H9 (cell line): Measurements from ENCODE around the gene CFAP65. TPM values are rescaled to one million over a fixed set of nuclear protein-coding genes. Genes with fewer than 3 reads are reported as not detected.
A peak's percentile ranks its signal among the peaks of the same experiment; 100 is the strongest.

Experiments
- DNase-seq: peaks from one replicate; pipeline ENCODE4 v3.0.0-alpha.2; 2017
- H2AFZ ChIP-seq: one replicate; pipeline ENCODE4 v1.6.1; 2013; ENCODE audit warnings: mild to moderate bottlenecking, low read length, control low read depth, moderate library complexity
- H2AK5ac ChIP-seq: 2 replicates; pipeline ENCODE4 v1.6.1; 2013; ENCODE audit warnings: low read length, control low read depth, mixed read lengths; ENCODE audit not compliant: insufficient read length
- H2BK120ac ChIP-seq: one replicate; pipeline ENCODE4 v1.6.1; 2013; ENCODE audit warnings: low read depth, mild to moderate bottlenecking, low read length, control low read depth, inconsistent platforms; ENCODE audit not compliant: poor library complexity, severe bottlenecking
- H2BK12ac ChIP-seq: 2 replicates; pipeline ENCODE4 v1.6.1; 2013; ENCODE audit warnings: low read length, control low read depth, mixed read lengths, low read depth; ENCODE audit not compliant: insufficient read length
- H2BK15ac ChIP-seq: 2 replicates; pipeline ENCODE4 v1.6.1; 2013; ENCODE audit warnings: low read depth, low read length, control low read depth
- H2BK20ac ChIP-seq: one replicate; pipeline ENCODE4 v1.6.1; 2013; ENCODE audit warnings: low read depth, mild to moderate bottlenecking, low read length, control low read depth, inconsistent platforms; ENCODE audit not compliant: poor library complexity, severe bottlenecking
- H2BK5ac ChIP-seq: 2 replicates; pipeline ENCODE4 v1.6.1; 2013; ENCODE audit warnings: low read length, control low read depth, mixed read lengths; ENCODE audit not compliant: insufficient read length
- H3K14ac ChIP-seq: 2 replicates; pipeline ENCODE4 v1.6.1; 2013; ENCODE audit warnings: low read length, control low read depth; ENCODE audit not compliant: insufficient read depth
- H3K18ac ChIP-seq: 2 replicates; pipeline ENCODE4 v1.6.1; 2013; ENCODE audit warnings: low read depth, mild to moderate bottlenecking, mixed read lengths, low read length, control low read depth; ENCODE audit not compliant: insufficient read length
- H3K23ac ChIP-seq: 2 replicates; pipeline ENCODE4 v1.6.1; 2013; ENCODE audit warnings: low read length, control low read depth, mixed read lengths, low read depth; ENCODE audit not compliant: insufficient read length
- H3K23me2 ChIP-seq: 2 replicates; pipeline ENCODE4 v1.6.1; 2013; ENCODE audit warnings: low read depth, mild to moderate bottlenecking, mixed read lengths, low read length, control low read depth; ENCODE audit not compliant: insufficient read length, poor library complexity, severe bottlenecking
- H3K27ac ChIP-seq: 2 replicates; pipeline ENCODE4 v1.5.1; 2013; ENCODE audit warnings: low read length, control low read depth, mixed read lengths, low read depth; ENCODE audit not compliant: insufficient read length
- H3K27me3 ChIP-seq: 2 replicates; pipeline ENCODE4 v1.6.1; 2013; ENCODE audit warnings: low read length, control low read depth, inconsistent platforms; ENCODE audit not compliant: insufficient read depth
- H3K4ac ChIP-seq: 2 replicates; pipeline ENCODE4 v1.6.1; 2013; ENCODE audit warnings: low read depth, mild to moderate bottlenecking, control low read depth, inconsistent platforms, low read length, moderate library complexity
- H3K4me1 ChIP-seq: 2 replicates; pipeline ENCODE4 v1.6.1; 2013; ENCODE audit warnings: low read length, control low read depth, inconsistent platforms; ENCODE audit not compliant: insufficient read depth
- H3K4me2 ChIP-seq: 2 replicates; pipeline ENCODE4 v1.6.1; 2013; ENCODE audit warnings: low read length, control low read depth, mixed read lengths; ENCODE audit not compliant: insufficient read length, insufficient read depth
- H3K56ac ChIP-seq: 2 replicates; pipeline ENCODE4 v1.6.1; 2013; ENCODE audit warnings: low read depth, mild to moderate bottlenecking, mixed read lengths, low read length, control low read depth; ENCODE audit not compliant: insufficient read length
- H3K79me1 ChIP-seq: 2 replicates; pipeline ENCODE4 v1.6.1; 2013; ENCODE audit warnings: low read depth, mild to moderate bottlenecking, moderate library complexity, low read length, control low read depth, inconsistent platforms; ENCODE audit not compliant: insufficient read depth, poor library complexity, severe bottlenecking
- H3K79me2 ChIP-seq: 2 replicates; pipeline ENCODE4 v1.6.1; 2013; ENCODE audit warnings: low read length, control low read depth, inconsistent platforms; ENCODE audit not compliant: insufficient read depth
- H3K9ac ChIP-seq: 2 replicates; pipeline ENCODE4 v1.6.1; 2013; ENCODE audit warnings: low read length, control low read depth, mixed read lengths; ENCODE audit not compliant: insufficient read length; ENCODE audit errors: extremely low read depth
- H3K9me3 ChIP-seq: one replicate; pipeline ENCODE4 v1.6.1; 2013; ENCODE audit warnings: low read depth, low read length, inconsistent platforms; ENCODE audit not compliant: control insufficient read depth
- H3T11ph ChIP-seq: one replicate; pipeline ENCODE4 v1.6.1; 2013; ENCODE audit warnings: mild to moderate bottlenecking, low read length, control low read depth, inconsistent platforms
- H4K20me1 ChIP-seq: one replicate; pipeline ENCODE4 v1.6.1; 2013; ENCODE audit not compliant: control insufficient read depth, insufficient read length, insufficient read depth
- H4K5ac ChIP-seq: 2 replicates; pipeline ENCODE4 v1.6.1; 2013; ENCODE audit warnings: low read depth, mild to moderate bottlenecking, mixed read lengths, low read length, control low read depth; ENCODE audit not compliant: insufficient read length
- H4K8ac ChIP-seq: replicated peaks from 2 replicates; pipeline ENCODE4 v1.6.1; 2013; ENCODE audit warnings: low read length, control low read depth, mixed read lengths, low read depth; ENCODE audit not compliant: insufficient read length
- H4K91ac ChIP-seq: 2 replicates; pipeline ENCODE4 v1.6.1; 2013; ENCODE audit warnings: low read depth, mild to moderate bottlenecking, moderate library complexity, mixed read lengths, low read length, control low read depth; ENCODE audit not compliant: insufficient read length
- H3K27ac Mint-ChIP-seq, 3 experiments: 2 replicates in 2 of 3; 3 replicates in 1 of 3; pipeline ENCODE4 v1.8.0; 2020 to 2021; ENCODE audit warnings: mixed read lengths in 3 of 3, mild to moderate bottlenecking in 1 of 3, moderate library complexity in 1 of 3
- H3K27me3 Mint-ChIP-seq: 2 replicates; pipeline ENCODE4 v1.8.0; 2021; ENCODE audit warnings: low read depth, mild to moderate bottlenecking, moderate library complexity, mixed read lengths
- H3K36me3 Mint-ChIP-seq, 3 experiments: 2 replicates in 2 of 3; 3 replicates in 1 of 3; pipeline ENCODE4 v1.8.0; 2020 to 2021; ENCODE audit warnings: low read depth in 3 of 3, mixed read lengths in 3 of 3; ENCODE audit not compliant: insufficient read depth in 1 of 3
- H3K4me1 Mint-ChIP-seq, 2 experiments: 2 replicates each; pipeline ENCODE4 v1.8.0; 2020; ENCODE audit warnings: mixed read lengths in 2 of 2
- H3K4me3 Mint-ChIP-seq, 2 experiments: 2 replicates in 1 of 2; 3 replicates in 1 of 2; pipeline ENCODE4 v1.8.0; 2020 to 2021; ENCODE audit warnings: mild to moderate bottlenecking in 2 of 2, mixed read lengths in 2 of 2, moderate library complexity in 1 of 2
- H3K9me3 Mint-ChIP-seq, 2 experiments: 2 replicates in 1 of 2; 3 replicates in 1 of 2; pipeline ENCODE4 v1.8.0; 2020; ENCODE audit warnings: mild to moderate bottlenecking in 2 of 2, mixed read lengths in 2 of 2, moderate library complexity in 1 of 2
- WGBS: extraction: QIAGEN DNeasy Blood & Tissue Kit; methylation state at CpG from one replicate; pipeline ENCODE4 v1.1.7; 2013; ENCODE audit warnings: missing lambda C conversion rate, low lambda C conversion rate, mixed read lengths; ENCODE audit not compliant: insufficient read length; ENCODE audit errors: extremely low coverage; 5-methylcytosine and 5-hydroxymethylcytosine counted together
- total RNA-seq: library from RNA; stranded (reverse); gene quantifications from 2 replicates; pipeline ENCODE4 v1.2.1, GENCODE V29; 2021
- TF ChIP-seq, protein P1 (sequence below): fragments of 200-600 bp; sonication (generic); conservative IDR thresholded peaks from 3 replicates; pipeline ENCODE4 v1.8.0; 2021; ENCODE audit warnings: antibody characterized with exemption, mild to moderate bottlenecking

Gene CFAP65
- total RNA-seq, 1 experiment from 2014 or later: 0.20 TPM

DNA sequence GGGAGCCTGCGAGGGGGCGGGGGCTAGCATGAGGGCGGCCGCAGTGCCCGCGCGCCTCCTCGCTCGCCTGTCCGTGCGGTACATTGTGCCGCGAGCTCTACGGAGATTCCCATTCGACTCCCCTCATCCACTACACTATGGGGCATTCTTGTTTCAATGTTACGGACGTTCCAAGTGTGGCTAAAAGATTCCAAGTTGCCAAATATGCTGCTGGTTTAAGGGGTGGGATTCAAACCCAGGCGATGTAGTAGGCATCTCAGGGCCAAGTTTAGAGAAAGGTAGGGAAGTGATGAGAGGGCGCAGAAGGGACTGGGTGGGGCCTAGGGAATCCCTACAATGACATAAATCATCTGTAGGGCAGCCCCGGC, 38.1 kb downstream of the CFAP65 start:
- Mint-ChIP-seq H3K9me3 (no peaks in the 10 kb centered on the region), H3K36me3 (no peaks in the 10 kb centered on the region; a peak in 1 of 7 replicates), H3K27ac (no peak overlapping the region), H3K4me3 (peak overlapping the region; percentile 30 to 74; a peak in 4 of 5 replicates), H3K4me1 (peaks cover 26 to 31% of the 10 kb centered on the region in 2 experiments), H3K27me3 (peaks cover 99% of the 10 kb centered on the region)
- no peak overlapping the region for H3K9ac ChIP-seq
- no CpG with 5 or more reads among the region's 20 CpGs for WGBS
- no peaks in the 10 kb centered on the region for H3K79me1 ChIP-seq
- peaks cover 9% of the 10 kb centered on the region; the same call in 1 of the 2 replicates for H3K4me1 ChIP-seq
- H3K23ac ChIP-seq: no peak overlapping the region
- H2AK5ac ChIP-seq: no peak overlapping the region
- no peak overlapping the region for H3K4ac ChIP-seq
- H3K9me3 ChIP-seq: no peaks in the 10 kb centered on the region
- peak overlapping the region; percentile 36 for H3K4me2 ChIP-seq
- no peak overlapping the region for H2BK120ac ChIP-seq
- no peaks in the 10 kb centered on the region for H3K79me2 ChIP-seq
- no peak overlapping the region for H2BK5ac ChIP-seq
- no peak overlapping the region for H4K8ac ChIP-seq
- TF ChIP-seq, protein P1, sequence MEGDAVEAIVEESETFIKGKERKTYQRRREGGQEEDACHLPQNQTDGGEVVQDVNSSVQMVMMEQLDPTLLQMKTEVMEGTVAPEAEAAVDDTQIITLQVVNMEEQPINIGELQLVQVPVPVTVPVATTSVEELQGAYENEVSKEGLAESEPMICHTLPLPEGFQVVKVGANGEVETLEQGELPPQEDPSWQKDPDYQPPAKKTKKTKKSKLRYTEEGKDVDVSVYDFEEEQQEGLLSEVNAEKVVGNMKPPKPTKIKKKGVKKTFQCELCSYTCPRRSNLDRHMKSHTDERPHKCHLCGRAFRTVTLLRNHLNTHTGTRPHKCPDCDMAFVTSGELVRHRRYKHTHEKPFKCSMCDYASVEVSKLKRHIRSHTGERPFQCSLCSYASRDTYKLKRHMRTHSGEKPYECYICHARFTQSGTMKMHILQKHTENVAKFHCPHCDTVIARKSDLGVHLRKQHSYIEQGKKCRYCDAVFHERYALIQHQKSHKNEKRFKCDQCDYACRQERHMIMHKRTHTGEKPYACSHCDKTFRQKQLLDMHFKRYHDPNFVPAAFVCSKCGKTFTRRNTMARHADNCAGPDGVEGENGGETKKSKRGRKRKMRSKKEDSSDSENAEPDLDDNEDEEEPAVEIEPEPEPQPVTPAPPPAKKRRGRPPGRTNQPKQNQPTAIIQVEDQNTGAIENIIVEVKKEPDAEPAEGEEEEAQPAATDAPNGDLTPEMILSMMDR: no peak
- no peak overlapping the region for H3K27ac ChIP-seq
- H3K18ac ChIP-seq: no peak overlapping the region
- H3K23me2 ChIP-seq: peaks cover 10% of the 10 kb centered on the region
- H3K27me3 ChIP-seq: peaks cover 58% of the 10 kb centered on the region
- no peak overlapping the region for H3K56ac ChIP-seq
- no peak overlapping the region for H3K14ac ChIP-seq
- no peak overlapping the region for H2AFZ ChIP-seq
- no peak overlapping the region for H2BK12ac ChIP-seq
- no peak overlapping the region for H4K91ac ChIP-seq
- no peak overlapping the region for H2BK15ac ChIP-seq
- no peaks in the 10 kb centered on the region for H4K20me1 ChIP-seq
- no peak for DNase-seq
- H2BK20ac ChIP-seq: no peak overlapping the region
- no peak overlapping the region for H4K5ac ChIP-seq
- no peak overlapping the region for H3T11ph ChIP-seq
